GM19467 (cell line): ENCODE results near the gene ANKRD9.

Experiments
- ATAC-seq: cut with Tn5 transposase; IDR thresholded peaks from one replicate; pipeline ENCODE4 v1.9.1; 2021; ENCODE audit warnings: mild to moderate bottlenecking, moderate library complexity; ENCODE audit not compliant: unreplicated experiment

Gene ANKRD9

DNA sequence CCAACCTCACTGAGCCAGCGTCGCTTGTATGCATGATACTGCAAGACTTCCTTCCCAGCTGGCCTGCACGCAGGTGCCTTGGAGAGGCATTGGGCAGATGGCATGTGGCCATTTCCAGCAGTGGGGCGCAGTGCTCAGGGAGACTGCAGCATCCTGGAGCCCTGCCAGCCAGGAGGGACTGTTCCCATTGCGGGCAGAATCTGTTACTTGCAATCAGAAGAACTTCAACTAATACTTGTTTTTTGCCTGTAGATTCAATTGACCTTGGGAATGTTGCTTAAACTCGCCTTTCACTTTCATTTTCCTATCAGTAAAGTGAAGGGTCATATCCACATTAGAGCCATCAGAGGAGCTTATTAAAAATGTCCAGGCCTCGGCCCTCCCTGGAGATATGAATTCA, 29.8 kb downstream of the ANKRD9 start:
- ATAC-seq = no peak

DNA sequence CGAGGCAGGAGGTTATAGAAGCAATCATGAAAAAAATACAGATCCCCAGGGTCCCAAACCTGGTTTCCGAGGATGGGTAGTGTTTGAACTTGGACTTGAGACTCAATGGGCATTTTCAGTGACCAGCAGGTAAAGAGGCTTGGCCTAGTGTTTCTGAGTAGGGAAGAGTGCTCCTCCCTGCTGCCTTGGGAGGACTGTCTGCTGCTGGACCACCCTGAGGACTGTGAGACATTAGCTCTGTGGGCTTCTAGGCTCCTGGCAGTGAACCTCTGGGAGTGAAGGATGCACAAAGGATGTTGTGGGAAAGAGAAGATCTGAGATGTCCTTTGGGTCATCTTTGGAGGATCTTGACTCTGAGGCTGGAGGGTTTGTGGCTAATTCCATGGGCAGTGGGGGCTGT, 30.5 kb downstream of the ANKRD9 start:
- ATAC-seq = no peak

- no peak for ATAC-seq
These were observed 34.6 kb downstream of the ANKRD9 start for GRCh38 chr14:102474934-102475333.

- no peak for ATAC-seq
These were observed 36.0 kb downstream of the ANKRD9 start for GRCh38 chr14:102473559-102473958.

GRCh38 chr14:102472791-102473150, 36.8 kb downstream of the ANKRD9 start:
- ATAC-seq = no peak

DNA sequence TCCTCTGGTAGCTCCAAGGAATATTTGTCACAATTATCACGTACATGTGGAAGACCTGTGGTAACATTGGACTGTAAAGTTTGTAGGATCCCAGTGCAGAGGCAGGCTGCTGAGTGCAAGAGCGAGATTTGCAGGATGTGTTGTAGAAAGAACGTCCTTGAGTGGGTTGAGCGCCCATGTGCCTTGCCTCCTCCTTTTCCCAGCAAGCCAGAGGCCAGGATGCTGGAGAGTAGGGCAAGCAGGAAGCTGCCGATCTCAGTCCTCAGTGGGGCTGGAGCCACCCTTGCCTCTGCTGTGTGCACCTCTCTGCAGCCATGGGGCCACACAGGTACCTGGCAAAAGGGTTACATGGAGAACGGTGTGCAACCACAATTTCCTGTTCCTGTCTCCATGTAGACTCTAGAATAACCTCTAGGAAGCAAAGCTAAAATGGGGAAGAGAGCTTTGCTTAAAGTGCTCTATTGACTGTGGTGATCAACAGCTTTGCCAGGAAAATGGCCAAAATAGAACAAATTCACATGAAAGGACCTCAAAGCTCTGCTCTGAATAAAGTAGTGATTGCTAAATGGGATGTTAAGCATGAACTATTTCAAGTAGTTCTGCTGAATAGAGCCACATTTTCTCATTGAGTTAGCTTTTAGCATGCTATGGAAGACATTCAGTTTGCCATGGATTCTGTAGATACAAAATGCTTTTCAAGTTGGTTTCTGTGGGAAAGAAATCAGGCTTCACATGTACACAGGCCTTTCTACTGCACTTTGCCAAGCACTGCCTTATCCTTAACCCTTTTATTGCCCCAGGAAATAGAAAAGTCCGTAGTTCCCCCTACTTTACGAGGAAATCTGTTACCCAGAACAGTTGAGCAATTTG, 37.4 kb downstream of the ANKRD9 start:
- ATAC-seq = no peak

GRCh38 chr14:102469261-102469660, 40.3 kb downstream of the ANKRD9 start:
- ATAC-seq = no peak

DNA sequence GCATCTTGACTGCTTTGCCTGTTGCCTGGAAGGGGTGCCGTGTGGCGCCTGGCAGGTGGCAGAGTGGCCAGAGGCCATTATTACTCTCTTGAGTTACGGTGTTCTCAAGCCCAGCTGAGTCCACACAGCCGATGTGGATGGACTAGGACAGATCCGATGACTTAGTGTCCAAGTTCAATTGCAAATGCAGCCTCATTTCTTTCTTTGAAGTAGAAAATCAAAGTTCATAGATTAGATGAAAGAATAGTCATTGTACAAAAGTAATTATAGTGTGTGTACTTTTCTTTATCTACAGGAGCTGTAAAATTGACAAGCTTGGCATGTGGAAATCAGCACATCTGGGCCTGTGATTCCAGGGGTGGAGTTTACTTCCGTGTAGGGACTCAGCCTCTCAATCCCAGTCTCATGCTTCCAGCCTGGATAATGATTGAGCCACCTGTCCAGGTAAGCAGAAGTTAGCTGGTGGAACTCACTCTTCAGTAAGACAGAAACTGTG, 44.7 kb downstream of the ANKRD9 start:
- ATAC-seq = no peak

- no peak for ATAC-seq
These were observed 45.6 kb downstream of the ANKRD9 start for GRCh38 chr14:102464006-102464405.

GRCh38 chr14:102462391-102462790, 47.2 kb downstream of the ANKRD9 start:
- no peak for ATAC-seq

DNA sequence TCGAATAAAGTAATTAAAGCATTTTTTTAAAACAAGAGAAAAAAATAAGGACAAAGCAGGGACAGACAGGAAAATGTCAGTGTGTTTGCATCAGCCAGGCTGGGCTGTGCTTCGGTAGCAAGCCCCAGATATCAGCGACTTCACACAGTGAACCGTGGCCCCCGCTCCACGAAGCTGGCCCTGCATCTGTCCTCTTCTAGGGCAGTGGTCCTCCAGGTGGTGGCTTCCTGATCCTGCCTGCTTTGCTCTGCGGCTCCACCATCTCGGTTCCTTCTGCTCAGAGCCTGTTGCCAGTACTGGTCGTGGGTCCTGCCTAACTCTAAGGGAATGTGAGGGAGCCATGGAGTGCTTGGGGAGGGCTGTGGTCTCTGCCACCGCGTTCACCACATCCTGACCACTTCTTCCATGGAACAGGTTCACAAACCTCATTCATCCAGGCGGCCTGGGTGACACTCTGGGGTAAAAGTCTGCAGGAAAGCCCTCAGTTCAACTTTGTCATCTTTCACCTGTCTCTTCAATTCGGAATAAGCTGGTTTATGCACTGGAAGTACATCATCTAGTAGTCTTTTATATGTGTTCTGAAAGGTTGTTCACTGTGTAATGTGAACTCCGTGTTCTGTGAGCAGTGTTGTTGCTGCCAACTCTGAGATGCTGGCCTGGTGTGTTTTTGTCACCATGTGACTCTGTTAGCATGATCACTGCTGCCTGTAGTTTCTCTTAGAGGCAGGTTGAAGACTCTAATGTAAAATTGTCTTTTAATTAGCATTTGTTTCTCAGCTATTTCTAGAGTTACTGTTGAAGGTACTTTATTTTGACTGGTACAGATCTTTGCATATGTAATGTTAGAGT, 47.9 kb downstream of the ANKRD9 start:
- ATAC-seq = no peak

DNA sequence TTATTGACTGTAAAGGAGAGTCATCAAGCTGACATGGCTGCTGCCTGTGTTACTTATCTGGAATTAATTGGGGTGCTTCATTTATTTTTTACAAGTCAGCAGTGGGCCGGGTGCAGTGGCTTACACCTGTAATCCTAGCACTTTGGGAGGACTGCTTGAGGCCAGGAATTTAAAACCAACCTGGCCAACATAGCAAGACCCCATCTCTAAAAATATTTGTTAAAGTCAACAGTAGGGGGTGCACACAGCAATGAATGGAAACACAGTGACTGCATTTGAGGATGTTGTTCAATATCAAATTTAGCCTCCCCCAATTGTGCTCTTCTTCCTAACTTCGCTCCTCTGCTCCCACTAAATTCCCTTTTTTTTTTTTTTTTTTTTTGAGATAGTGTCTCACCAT, 52.1 kb downstream of the ANKRD9 start:
- no peak for ATAC-seq

DNA sequence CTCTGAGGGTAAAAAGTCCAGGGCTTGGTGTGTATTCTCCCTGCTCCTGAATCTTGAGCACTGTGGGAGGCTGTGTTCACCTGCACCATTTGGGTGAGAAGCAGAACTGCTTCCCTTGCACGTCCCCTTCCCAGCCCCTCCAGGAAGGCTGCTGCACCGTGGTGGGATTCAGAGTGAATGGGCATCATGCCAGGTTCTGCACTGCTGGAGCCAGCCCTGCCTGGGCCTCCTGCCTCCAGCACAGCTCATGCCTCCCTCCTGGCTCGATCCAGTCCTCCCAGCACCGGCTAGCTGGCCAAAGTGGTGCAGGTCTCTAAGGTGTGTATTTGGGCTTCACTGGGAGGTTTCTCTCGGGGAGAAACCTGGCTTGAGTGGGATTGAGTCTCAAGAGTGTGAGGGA, 54.9 kb downstream of the ANKRD9 start:
- no peak for ATAC-seq

DNA sequence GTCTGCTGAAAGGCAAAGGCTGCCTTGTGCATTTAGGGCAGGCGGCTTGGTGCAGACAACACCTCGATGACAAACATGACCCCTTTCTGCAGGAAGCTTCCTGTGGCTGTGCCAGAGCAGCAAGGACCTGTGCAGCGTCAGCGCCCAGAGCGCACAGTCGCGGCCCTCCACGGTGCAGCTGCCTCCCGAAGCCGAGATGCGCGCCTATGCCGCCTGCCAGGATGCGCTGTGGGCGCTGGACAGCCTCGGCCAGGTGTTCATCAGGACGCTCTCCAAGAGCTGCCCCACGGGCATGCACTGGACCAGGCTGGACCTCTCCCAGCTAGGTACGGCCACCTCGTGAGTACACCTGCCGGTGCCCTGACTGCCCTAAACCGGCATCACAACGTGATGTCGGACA, 57.3 kb downstream of the ANKRD9 start:
- no peak for ATAC-seq
